Lower lobe of right lung (tissue), 2 donors: Measurements from ENCODE around the gene ELK4. TPM values are rescaled to one million over a fixed set of nuclear protein-coding genes. Genes with fewer than 3 reads are reported as not detected.
A peak's percentile ranks its signal among the peaks of the same experiment; 100 is the strongest.

Source experiments
- ATAC-seq, 2 donors: fragments of 200-7000 bp; cut with Tn5 transposase; one replicate each; pipeline ENCODE4 v1.9.1; 2020 to 2022; ENCODE audit warnings: mild to moderate bottlenecking in 2 of 2, moderate library complexity in 2 of 2
- DNase-seq: peaks from one replicate; pipeline ENCODE4 v3.0.0-alpha.2; 2020
- H3K27ac ChIP-seq: fragments of 200-600 bp; one replicate; pipeline ENCODE4 v1.8.0; 2022
- H3K27me3 ChIP-seq: fragments of 200-600 bp; one replicate; pipeline ENCODE4 v1.8.0; 2022; ENCODE audit warnings: low read depth
- H3K36me3 ChIP-seq: fragments of 200-600 bp; one replicate; pipeline ENCODE4 v1.8.0; 2022; ENCODE audit warnings: mild to moderate bottlenecking
- H3K4me1 ChIP-seq: fragments of 200-600 bp; one replicate; pipeline ENCODE4 v1.8.0; 2022
- H3K4me3 ChIP-seq: fragments of 200-600 bp; one replicate; pipeline ENCODE4 v1.8.0; 2022; ENCODE audit warnings: mild to moderate bottlenecking
- H3K9me3 ChIP-seq: fragments of 200-600 bp; one replicate; pipeline ENCODE4 v1.8.0; 2022
- intact Hi-C: fragments of 100-400 bp; cut with DNase I; formaldehyde crosslinking; loops from one replicate; pipeline ENCODE4 v1.11.0; 2022
- total RNA-seq: library from RNA; stranded (reverse); fragmentation: NEBNext Ultra II Directional; extraction: Animal tissue kit (Norgen Biotek cat#: 25700); gene quantifications from one replicate; pipeline ENCODE4 v1.2.1, GENCODE V29; 2021
- TF ChIP-seq, protein P1 (sequence below): fragments of 200-600 bp; IDR thresholded peaks from one replicate; pipeline ENCODE4 v1.8.0; 2022; ENCODE audit warnings: antibody characterized with exemption, mild to moderate bottlenecking
- donor health status: DM: no; HTN: yes; CAD: no; lungs with severe emphysema.

The ELK4 gene
- total RNA-seq, 1 donor from 2014 or later = 62.8 TPM

- no peaks in the 10 kb centered on the region for H3K36me3 ChIP-seq
- peaks cover 19% of the 10 kb centered on the region for H3K4me1 ChIP-seq
- TF ChIP-seq, protein P1, sequence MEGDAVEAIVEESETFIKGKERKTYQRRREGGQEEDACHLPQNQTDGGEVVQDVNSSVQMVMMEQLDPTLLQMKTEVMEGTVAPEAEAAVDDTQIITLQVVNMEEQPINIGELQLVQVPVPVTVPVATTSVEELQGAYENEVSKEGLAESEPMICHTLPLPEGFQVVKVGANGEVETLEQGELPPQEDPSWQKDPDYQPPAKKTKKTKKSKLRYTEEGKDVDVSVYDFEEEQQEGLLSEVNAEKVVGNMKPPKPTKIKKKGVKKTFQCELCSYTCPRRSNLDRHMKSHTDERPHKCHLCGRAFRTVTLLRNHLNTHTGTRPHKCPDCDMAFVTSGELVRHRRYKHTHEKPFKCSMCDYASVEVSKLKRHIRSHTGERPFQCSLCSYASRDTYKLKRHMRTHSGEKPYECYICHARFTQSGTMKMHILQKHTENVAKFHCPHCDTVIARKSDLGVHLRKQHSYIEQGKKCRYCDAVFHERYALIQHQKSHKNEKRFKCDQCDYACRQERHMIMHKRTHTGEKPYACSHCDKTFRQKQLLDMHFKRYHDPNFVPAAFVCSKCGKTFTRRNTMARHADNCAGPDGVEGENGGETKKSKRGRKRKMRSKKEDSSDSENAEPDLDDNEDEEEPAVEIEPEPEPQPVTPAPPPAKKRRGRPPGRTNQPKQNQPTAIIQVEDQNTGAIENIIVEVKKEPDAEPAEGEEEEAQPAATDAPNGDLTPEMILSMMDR = no peak
- H3K27ac ChIP-seq = no peak overlapping the region
- H3K9me3 ChIP-seq = no peaks in the 10 kb centered on the region
- intact Hi-C loops = no loop called here
- no peak overlapping the region for H3K4me3 ChIP-seq
- DNase-seq = no peak
- no peak for ATAC-seq
- peaks cover 6% of the 10 kb centered on the region for H3K27me3 ChIP-seq
These were observed 39.0 kb upstream of the ELK4 start for GRCh38 chr1:205670611-205671430.

GRCh38 chr1:205670150-205670446 lies 38.3 kb upstream of the ELK4 start:
- Histone ChIP-seq H3K4me3 (no peak overlapping the region), H3K27me3 (peaks cover 6% of the 10 kb centered on the region), H3K27ac (no peak overlapping the region), H3K9me3 (no peaks in the 10 kb centered on the region), H3K4me1 (peaks cover 21% of the 10 kb centered on the region), H3K36me3 (no peaks in the 10 kb centered on the region)
- TF ChIP-seq, protein P1 = no peak
- no peak for DNase-seq
- intact Hi-C loops = no loop called here
- no peak for ATAC-seq

DNA sequence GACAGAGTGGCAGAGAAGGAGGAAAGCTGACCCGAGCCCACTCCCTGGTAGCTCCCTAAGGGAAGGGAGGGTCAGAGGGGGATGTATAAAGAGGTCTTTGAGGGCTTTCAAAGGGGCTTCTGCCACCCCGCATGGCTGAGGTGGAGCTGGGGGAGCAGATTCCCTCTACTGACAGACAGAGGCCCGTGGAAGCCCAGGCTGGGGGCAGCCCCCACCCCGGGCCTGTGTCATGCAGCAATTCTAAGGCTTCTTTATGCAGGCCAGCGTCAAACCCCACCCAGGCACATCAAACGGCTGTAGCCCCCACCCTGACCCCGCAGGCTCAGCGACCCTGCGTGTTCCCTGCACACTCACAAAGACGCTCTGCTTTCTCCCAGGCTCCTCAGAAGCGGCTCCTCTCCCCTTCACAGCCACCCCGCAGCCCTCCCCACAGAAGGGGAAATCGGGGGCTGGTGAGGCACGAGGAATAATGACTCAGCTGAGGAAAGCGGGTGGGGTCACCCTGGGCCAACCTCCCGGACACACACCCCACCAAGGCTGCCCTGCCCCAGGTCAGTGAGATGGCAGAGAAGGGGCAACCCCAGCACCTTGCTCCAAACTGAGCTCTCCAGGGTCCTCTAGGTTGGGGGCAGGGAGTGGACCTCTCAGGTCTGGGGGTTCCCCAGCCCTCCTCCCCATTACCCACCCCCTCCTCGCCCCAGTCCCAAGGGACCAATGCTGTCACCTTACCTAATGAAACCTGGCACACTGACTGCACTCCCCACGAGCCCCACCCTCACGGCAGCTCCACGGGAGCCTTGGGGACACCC lies 37.7 kb upstream of the ELK4 start:
- no peaks in the 10 kb centered on the region for H3K9me3 ChIP-seq
- intact Hi-C loops = no loop called here
- H3K4me1 ChIP-seq = peaks cover 27% of the 10 kb centered on the region
- no peaks in the 10 kb centered on the region for H3K36me3 ChIP-seq
- peaks cover 6% of the 10 kb centered on the region for H3K27me3 ChIP-seq
- H3K27ac ChIP-seq = no peak overlapping the region
- H3K4me3 ChIP-seq = peak overlapping the region; percentile 19
- DNase-seq (no peak), ATAC-seq (peak; percentile 9 to 42)
- TF ChIP-seq, protein P1 = no peak

GRCh38 chr1:205668951-205669340 lies 37.1 kb upstream of the ELK4 start:
- no peak overlapping the region for H3K27ac ChIP-seq
- H3K4me1 ChIP-seq = peaks cover 33% of the 10 kb centered on the region
- H3K4me3 ChIP-seq = no peak overlapping the region
- peaks cover 6% of the 10 kb centered on the region for H3K27me3 ChIP-seq
- no peaks in the 10 kb centered on the region for H3K36me3 ChIP-seq
- no peaks in the 10 kb centered on the region for H3K9me3 ChIP-seq
- ATAC-seq = peak in 1 of 2 donors; percentile 26
- no peak for DNase-seq
- TF ChIP-seq, protein P1 = no peak
- intact Hi-C loops = no loop called here

GRCh38 chr1:205667909-205668643 lies 36.3 kb upstream of the ELK4 start:
- DNase-seq (no peak), ATAC-seq (no peak)
- Histone ChIP-seq H3K27ac (no peak overlapping the region), H3K4me3 (no peak overlapping the region), H3K9me3 (no peaks in the 10 kb centered on the region), H3K36me3 (no peaks in the 10 kb centered on the region), H3K27me3 (peaks cover 6% of the 10 kb centered on the region), H3K4me1 (peaks cover 34% of the 10 kb centered on the region)
- intact Hi-C loops = no loop called here
- TF ChIP-seq, protein P1 = no peak
